A673 (cell line): ENCODE data around the gene HSD11B1.

Source experiments
- EZH2 ChIP-seq: fragments of 200-600 bp; sonication (generic); IDR thresholded peaks from 2 replicates; pipeline ENCODE4 v1.6.1; 2017; ENCODE audit warnings: borderline replicate concordance, low read depth, mild to moderate bottlenecking, mixed read lengths, antibody characterized with exemption, low read length; ENCODE audit not compliant: poor library complexity, severe bottlenecking
- TF ChIP-seq, protein P1 (sequence below): fragments of 300-800, 200-600 bp; sonication (generic); conservative IDR thresholded peaks from 2 replicates; pipeline ENCODE4 v1.5.1; 2017; ENCODE audit warnings: low read depth, mild to moderate bottlenecking, antibody characterized with exemption, low read length, moderate library complexity, mixed read lengths

DNA sequence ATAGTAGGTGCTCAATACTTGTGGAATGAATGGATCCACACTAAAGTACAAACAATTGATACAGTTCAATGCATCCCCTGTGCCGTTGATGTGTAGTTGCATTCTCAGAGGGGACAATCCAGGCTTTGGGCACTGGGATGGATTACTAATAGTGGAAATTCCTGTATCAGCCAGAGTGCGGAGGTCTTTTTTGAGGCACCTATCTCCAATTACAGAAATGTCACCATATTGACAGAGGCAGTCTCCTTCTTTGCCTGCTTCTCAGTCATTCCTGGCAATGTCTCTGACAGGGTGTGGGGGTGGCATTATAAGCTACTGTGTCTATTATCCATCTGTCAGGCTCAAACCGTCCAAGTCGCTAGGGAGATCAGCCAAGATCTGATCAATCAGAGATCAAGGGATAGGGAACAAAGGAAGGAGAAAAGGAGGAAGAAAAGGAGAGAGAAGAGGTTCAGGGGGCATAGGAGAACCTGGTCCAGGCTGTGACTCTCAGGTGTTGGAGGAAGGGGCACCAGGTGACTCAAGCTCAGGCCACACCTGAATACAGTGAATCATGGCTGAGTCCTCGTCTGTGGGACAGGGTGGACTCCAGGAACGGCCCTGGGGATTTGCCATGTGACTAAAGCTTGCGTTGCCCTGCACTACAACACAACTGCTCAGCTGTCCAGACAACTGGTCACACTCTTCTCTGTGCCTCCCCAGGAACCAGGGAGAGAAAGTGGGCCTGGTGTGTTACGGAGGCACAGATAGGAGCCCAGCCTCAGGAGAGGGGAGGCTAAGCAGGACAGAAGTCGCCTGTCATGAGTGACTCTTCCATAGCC, 49.0 kb upstream of the HSD11B1 start:
- TF ChIP-seq, protein P1, sequence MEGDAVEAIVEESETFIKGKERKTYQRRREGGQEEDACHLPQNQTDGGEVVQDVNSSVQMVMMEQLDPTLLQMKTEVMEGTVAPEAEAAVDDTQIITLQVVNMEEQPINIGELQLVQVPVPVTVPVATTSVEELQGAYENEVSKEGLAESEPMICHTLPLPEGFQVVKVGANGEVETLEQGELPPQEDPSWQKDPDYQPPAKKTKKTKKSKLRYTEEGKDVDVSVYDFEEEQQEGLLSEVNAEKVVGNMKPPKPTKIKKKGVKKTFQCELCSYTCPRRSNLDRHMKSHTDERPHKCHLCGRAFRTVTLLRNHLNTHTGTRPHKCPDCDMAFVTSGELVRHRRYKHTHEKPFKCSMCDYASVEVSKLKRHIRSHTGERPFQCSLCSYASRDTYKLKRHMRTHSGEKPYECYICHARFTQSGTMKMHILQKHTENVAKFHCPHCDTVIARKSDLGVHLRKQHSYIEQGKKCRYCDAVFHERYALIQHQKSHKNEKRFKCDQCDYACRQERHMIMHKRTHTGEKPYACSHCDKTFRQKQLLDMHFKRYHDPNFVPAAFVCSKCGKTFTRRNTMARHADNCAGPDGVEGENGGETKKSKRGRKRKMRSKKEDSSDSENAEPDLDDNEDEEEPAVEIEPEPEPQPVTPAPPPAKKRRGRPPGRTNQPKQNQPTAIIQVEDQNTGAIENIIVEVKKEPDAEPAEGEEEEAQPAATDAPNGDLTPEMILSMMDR: no peak
- no peak for TF ChIP-seq EZH2
